Activated T-helper 1 cell treated with anti-CD3 and anti-CD28 coated beads, Interleukin-2, amount 50 U/mL, for 16 hours (primary cell): ENCODE results near the gene CAPN15.
"Not testable (repeated sequence)": the region's sequence is repeated elsewhere in the genome, so short reads cannot be mapped to it uniquely, and the experiment has no call there.

ENCODE experiments used
- DNase-seq, 2 donors: peaks; one replicate each; pipeline ENCODE4 v3.0.0-alpha.2; 2020; ENCODE audit warnings: low read depth in 1 of 2, low spot score in 1 of 2

Gene CAPN15

GRCh38 chr16:527015-527903 is at the start of gene CAPN15:
Gene CAPN15, plus strand, starts transcription at chr16:527712. Its CDS starts 19,127 bp downstream, at chr16:546839.
- peak; percentile 69 to 78 for DNase-seq

- DNase-seq: not testable (repeated sequence)
Measured at GRCh38 chr16:478287-478686, 49.2 kb upstream of the CAPN15 start.

- DNase-seq: no peak
Measured at GRCh38 chr16:482468-483185, 44.9 kb upstream of the CAPN15 start.

- no peak for DNase-seq
Measured at GRCh38 chr16:483341-484075, 44.0 kb upstream of the CAPN15 start.

- no peak for DNase-seq
Measured at GRCh38 chr16:489606-490005, 37.9 kb upstream of the CAPN15 start.

- no peak for DNase-seq
Measured at GRCh38 chr16:490768-491167, 36.7 kb upstream of the CAPN15 start.

- no peak for DNase-seq
Measured at GRCh38 chr16:491220-491919, 36.1 kb upstream of the CAPN15 start.

- DNase-seq: no peak
Measured at GRCh38 chr16:492211-492875, 35.2 kb upstream of the CAPN15 start.

GRCh38 chr16:494676-495075 is 32.8 kb upstream of the CAPN15 start:
- not testable (repeated sequence) for DNase-seq

GRCh38 chr16:495127-495748 is 32.3 kb upstream of the CAPN15 start:
- no peak for DNase-seq

- no peak for DNase-seq
Measured at GRCh38 chr16:496097-496886, 31.2 kb upstream of the CAPN15 start.

- no peak for DNase-seq
Measured at GRCh38 chr16:497258-497657, 30.3 kb upstream of the CAPN15 start.

GRCh38 chr16:499924-500323 is 27.6 kb upstream of the CAPN15 start:
- no peak for DNase-seq

GRCh38 chr16:500709-501108 is 26.8 kb upstream of the CAPN15 start:
- no peak for DNase-seq

GRCh38 chr16:502179-502943 is 25.2 kb upstream of the CAPN15 start:
- no peak for DNase-seq

GRCh38 chr16:503150-504071 is 24.1 kb upstream of the CAPN15 start:
- DNase-seq: no peak

- DNase-seq: no peak
Measured at GRCh38 chr16:505479-506245, 21.9 kb upstream of the CAPN15 start.
